ENCODE measurements around the gene ATP8B4. TPM values are rescaled to one million over a fixed set of nuclear protein-coding genes. Genes with fewer than 3 reads are reported as not detected.

Gene ATP8B4
- total and polyA plus RNA-seq, 7 donors: 1.2 to 11.1 (median 4.9) TPM

GRCh38 chr15:50150851-50151250 is 31.8 kb upstream of the ATP8B4 start:
- no peak for DNase-seq
- Histone ChIP-seq H3K9me3 (no peaks in the 10 kb centered on the region), H3K4me3 (no peak overlapping the region), H3K36me3 (no peaks in the 10 kb centered on the region), H3K4me1 (no peaks in the 10 kb centered on the region), H3K27ac (no peak overlapping the region), H3K27me3 (no peaks in the 10 kb centered on the region)
- intact Hi-C loops (cut with DNase I): no loop called here
- TF ChIP-seq CTCF (IDR thresholded peaks at IDR 0.05) (no peak), POLR2A (IDR thresholded peaks at IDR 0.05) (no peak), EP300 (IDR thresholded peaks at IDR 0.05) (no peak), POLR2AphosphoS5 (IDR thresholded peaks at IDR 0.05) (no peak)

GRCh38 chr15:50150349-50150748 is 31.3 kb upstream of the ATP8B4 start:
- Histone ChIP-seq H3K36me3 (no peaks in the 10 kb centered on the region), H3K27me3 (no peaks in the 10 kb centered on the region), H3K9me3 (no peaks in the 10 kb centered on the region), H3K4me1 (peaks cover 0 to 3% (median 0%) of the 10 kb centered on the region in 4 donors), H3K27ac (no peak overlapping the region), H3K4me3 (no peak overlapping the region)
- intact Hi-C loops (cut with DNase I): no loop called here
- no peak for DNase-seq
- 93 to 94% methylated on average over 3 of the region's 3 CpGs for WGBS, 2 donors
- no peak for TF ChIP-seq EP300 (IDR thresholded peaks at IDR 0.05)
- no peak for TF ChIP-seq POLR2AphosphoS5 (IDR thresholded peaks at IDR 0.05)
- no peak for TF ChIP-seq CTCF (IDR thresholded peaks at IDR 0.05)
- TF ChIP-seq POLR2A (IDR thresholded peaks at IDR 0.05): no peak

GRCh38 chr15:50149090-50149489 is 30.1 kb upstream of the ATP8B4 start:
- H3K27me3 ChIP-seq: no peaks in the 10 kb centered on the region
- no peaks in the 10 kb centered on the region for H3K36me3 ChIP-seq
- H3K4me1 ChIP-seq: peaks cover 0 to 12% (median 0%) of the 10 kb centered on the region in 4 donors
- intact Hi-C loops (cut with DNase I): loop anchor here (10.0 kb wide), 2 partner anchors 994 to 1104 kb away; partner anchors contain the start of genes COPS2 and SECISBP2L
- no peak overlapping the region for H3K4me3 ChIP-seq
- H3K27ac ChIP-seq: no peak overlapping the region
- 14 to 50% methylated on average over 1 of the region's 1 CpG for WGBS, 2 donors
- no peak for TF ChIP-seq POLR2AphosphoS5 (IDR thresholded peaks at IDR 0.05)
- no peak for TF ChIP-seq CTCF (IDR thresholded peaks at IDR 0.05)
- TF ChIP-seq EP300 (IDR thresholded peaks at IDR 0.05): no peak
- TF ChIP-seq POLR2A (IDR thresholded peaks at IDR 0.05): no peak
- DNase-seq: no peak
- no peaks in the 10 kb centered on the region for H3K9me3 ChIP-seq

- no peaks in the 10 kb centered on the region for H3K9me3 ChIP-seq
- H3K36me3 ChIP-seq: no peaks in the 10 kb centered on the region
- WGBS, 2 donors: 73 to 86% methylated on average over 4 of the region's 4 CpGs
- TF ChIP-seq EP300 (IDR thresholded peaks at IDR 0.05) (no peak), POLR2A (IDR thresholded peaks at IDR 0.05) (no peak), CTCF (IDR thresholded peaks at IDR 0.05) (no peak), POLR2AphosphoS5 (IDR thresholded peaks at IDR 0.05) (no peak)
- H3K27me3 ChIP-seq: no peaks in the 10 kb centered on the region
- H3K4me3 ChIP-seq: no peak overlapping the region
- H3K4me1 ChIP-seq: peaks cover 0 to 12% (median 0%) of the 10 kb centered on the region in 4 donors
- no peak for DNase-seq
- intact Hi-C loops (cut with DNase I): loop anchor here (10.0 kb wide), 2 partner anchors 994 to 1104 kb away; partner anchors contain the start of genes COPS2 and SECISBP2L
- no peak overlapping the region for H3K27ac ChIP-seq
These were observed 29.4 kb upstream of the ATP8B4 start for GRCh38 chr15:50148362-50148963.

All from sigmoid colon (tissue), 7 donors.